Large intestine (tissue), 3 donors: ENCODE data around the gene TMEFF1. TPM values are rescaled to one million over a fixed set of nuclear protein-coding genes. Genes with fewer than 3 reads are reported as not detected.
"Not testable (repeated sequence)": the region's sequence is repeated elsewhere in the genome, so short reads cannot be mapped to it uniquely, and the experiment has no call there.

Source experiments
- DNase-seq, 2 donors: peaks; one replicate each; pipeline versions ENCODE4 v3.0.0 to v3.0.0-alpha.2; 2013
- H3K27ac ChIP-seq: one replicate; pipeline ENCODE4 v1.5.1; 2013; ENCODE audit warnings: low read length
- H3K27me3 ChIP-seq: 2 replicates; pipeline ENCODE4 v1.6.1; 2013; ENCODE audit warnings: low read length; ENCODE audit not compliant: control insufficient read depth, insufficient read depth
- H3K36me3 ChIP-seq: 2 replicates; pipeline ENCODE4 v1.6.1; 2013; ENCODE audit warnings: low read length; ENCODE audit not compliant: control insufficient read depth, insufficient read depth
- H3K4me1 ChIP-seq: one replicate; pipeline ENCODE4 v1.6.1; 2013; ENCODE audit warnings: low read length; ENCODE audit not compliant: control insufficient read depth, insufficient read depth
- H3K4me3 ChIP-seq: one replicate; pipeline ENCODE4 v1.5.1; 2013; ENCODE audit warnings: low read length
- H3K9me3 ChIP-seq: one replicate; pipeline ENCODE4 v1.6.1; 2013; ENCODE audit warnings: mild to moderate bottlenecking, low read depth, low read length, moderate library complexity; ENCODE audit not compliant: control insufficient read depth
- WGBS: methylation state at CpG from one replicate; pipeline ENCODE4 v1.1.5; 2013; ENCODE audit warnings: low lambda C conversion rate; ENCODE audit not compliant: insufficient coverage; 5-methylcytosine and 5-hydroxymethylcytosine counted together
- polyA plus RNA-seq: library from polyadenylated mRNA; unstranded; fragments of 120-200 nt; gene quantifications from one replicate; pipeline ENCODE4 v1.2.1, GENCODE V29; 2013

Gene TMEFF1
- polyA plus RNA-seq, 1 donor: 2.4 TPM

DNA sequence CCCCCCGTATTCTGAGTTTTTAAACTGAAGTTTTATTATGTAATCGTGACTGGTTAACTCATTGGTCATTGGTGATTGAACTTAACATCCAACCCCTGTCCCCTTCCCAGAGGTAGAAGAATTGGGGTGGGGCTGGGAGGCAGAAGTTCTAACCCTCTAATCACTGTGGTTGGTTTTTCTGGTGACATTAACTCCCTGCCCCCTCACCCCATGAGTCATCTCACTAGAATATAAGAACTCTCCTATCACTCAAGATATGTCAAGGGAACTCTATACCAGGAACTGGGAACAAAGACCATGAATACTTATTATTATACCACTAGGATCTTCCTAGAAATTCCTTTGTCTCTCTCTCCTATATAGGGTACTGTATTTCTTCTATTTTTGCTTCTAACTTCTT lies 52.6 kb downstream of the TMEFF1 start:
- Histone ChIP-seq H3K9me3 (no peaks in the 10 kb centered on the region), H3K27ac (no peak overlapping the region), H3K4me1 (no peaks in the 10 kb centered on the region), H3K36me3 (no peaks in the 10 kb centered on the region), H3K4me3 (no peak overlapping the region), H3K27me3 (no peaks in the 10 kb centered on the region)
- no CpG with 5 or more reads among the region's 2 CpGs for WGBS
- DNase-seq: no peak

DNA sequence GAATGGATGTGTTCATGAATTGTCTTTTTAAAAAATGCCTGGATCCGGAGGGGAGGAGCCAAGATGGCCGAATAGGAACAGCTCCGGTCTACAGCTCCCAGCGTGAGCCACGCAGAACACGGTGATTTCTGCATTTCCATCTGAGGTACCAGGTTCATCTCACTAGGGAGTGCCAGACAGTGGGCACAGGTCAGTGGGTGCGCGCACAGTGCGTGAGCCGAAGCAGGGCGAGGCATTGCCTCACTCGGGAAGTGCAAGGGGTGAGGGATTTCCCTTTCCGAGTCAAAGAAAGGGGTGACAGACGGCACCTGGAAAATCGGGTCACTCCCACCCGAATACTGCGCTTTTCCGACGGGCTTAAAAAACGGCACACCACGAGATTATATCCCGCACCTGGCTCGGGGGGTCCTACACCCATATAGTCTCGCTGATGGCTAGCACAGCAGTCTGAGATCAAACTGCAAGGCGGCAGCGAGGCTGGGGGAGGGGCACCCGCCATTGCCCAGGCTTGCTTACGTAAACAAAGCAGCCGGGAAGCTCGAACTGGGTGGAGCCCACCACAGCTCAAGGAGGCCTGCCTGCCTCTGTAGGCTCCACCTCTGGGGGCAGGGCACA lies 54.3 kb downstream of the TMEFF1 start:
- not testable (repeated sequence) for H3K4me1 ChIP-seq, H3K4me3 ChIP-seq, H3K36me3 ChIP-seq, H3K9me3 ChIP-seq, H3K27ac ChIP-seq, DNase-seq, H3K27me3 ChIP-seq
- 100% methylated on average over 1 of the region's 30 CpGs for WGBS

DNA sequence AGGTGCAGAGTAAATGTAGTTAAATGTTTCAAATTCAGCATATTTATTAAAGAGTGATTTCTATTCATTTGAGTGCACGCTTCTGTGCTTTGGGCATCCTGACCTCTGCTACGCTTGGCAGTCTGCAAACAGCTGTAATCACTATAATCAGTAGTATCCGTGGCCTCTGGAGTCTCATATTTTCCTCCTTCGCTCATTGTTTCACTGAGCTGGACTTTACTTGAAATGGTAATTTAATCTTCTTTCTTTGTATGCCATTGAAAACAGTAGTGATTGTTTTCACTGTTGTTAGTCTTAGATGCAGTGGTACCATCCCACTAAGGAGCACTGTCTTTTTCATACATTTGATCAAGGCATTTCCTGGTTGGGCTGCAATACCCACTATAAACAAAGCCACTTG lies 61.5 kb downstream of the TMEFF1 start:
- H3K4me1 ChIP-seq: no peaks in the 10 kb centered on the region
- H3K4me3 ChIP-seq: no peak overlapping the region
- WGBS: no CpG with 5 or more reads among the region's 4 CpGs

DNA sequence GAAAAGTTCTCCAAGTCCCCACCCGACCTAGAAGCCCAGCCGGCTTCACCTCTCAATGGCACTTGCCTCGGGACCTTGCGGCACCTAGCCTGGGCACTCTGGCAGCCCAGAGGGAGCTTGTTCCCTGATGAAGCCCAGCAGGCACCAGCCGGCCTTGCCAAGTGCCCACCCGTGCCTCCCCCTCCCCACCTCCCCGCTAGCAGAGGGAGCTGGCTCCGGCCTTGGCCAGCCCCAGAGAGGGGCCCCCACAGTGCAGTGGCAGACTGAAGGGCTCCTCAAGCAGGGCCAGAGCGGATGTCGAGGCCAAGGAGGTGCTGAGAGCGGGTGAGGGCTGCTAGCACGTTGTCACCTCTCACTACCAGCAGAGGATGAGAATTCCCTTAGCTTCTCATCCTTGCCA lies 67.4 kb downstream of the TMEFF1 start:
- no peaks in the 10 kb centered on the region for H3K36me3 ChIP-seq
- H3K27me3 ChIP-seq: no peaks in the 10 kb centered on the region
- no peaks in the 10 kb centered on the region for H3K9me3 ChIP-seq
- WGBS: no CpG with 5 or more reads among the region's 12 CpGs
- H3K4me3 ChIP-seq: no peak overlapping the region
- no peaks in the 10 kb centered on the region for H3K4me1 ChIP-seq
- H3K27ac ChIP-seq: no peak overlapping the region
- DNase-seq: no peak

More for the DNA sequence above, 61.5 kb downstream of the TMEFF1 start:
- Histone ChIP-seq H3K9me3 (no peaks in the 10 kb centered on the region), H3K27ac (no peak overlapping the region), H3K27me3 (no peaks in the 10 kb centered on the region), H3K36me3 (no peaks in the 10 kb centered on the region)
- DNase-seq: no peak

DNA sequence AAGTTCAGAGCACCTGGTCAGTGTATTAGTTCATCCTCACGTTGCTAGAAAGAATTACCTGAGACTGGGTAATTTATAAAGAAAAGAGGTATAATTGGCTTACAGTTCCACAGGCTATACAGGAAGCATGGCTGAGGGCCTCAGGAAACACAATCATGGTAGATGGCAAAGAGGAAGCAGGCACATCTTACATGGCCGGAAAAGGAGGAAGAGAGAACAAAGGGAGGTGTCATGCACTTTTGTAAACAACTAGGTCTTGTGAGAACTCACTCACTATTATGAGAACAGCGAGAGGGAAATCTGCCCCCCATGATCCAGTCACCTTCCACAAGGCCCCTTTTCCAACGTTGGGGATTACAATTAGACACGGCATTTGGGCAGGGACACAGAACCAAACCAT lies 76.1 kb downstream of the TMEFF1 start:
- WGBS: 100% methylated on average over 1 of the region's 5 CpGs
- DNase-seq: no peak
- no peaks in the 10 kb centered on the region for H3K27me3 ChIP-seq
- H3K9me3 ChIP-seq: no peaks in the 10 kb centered on the region
- H3K4me3 ChIP-seq: no peak overlapping the region
- no peaks in the 10 kb centered on the region for H3K36me3 ChIP-seq
- H3K4me1 ChIP-seq: no peaks in the 10 kb centered on the region
- no peak overlapping the region for H3K27ac ChIP-seq

DNA sequence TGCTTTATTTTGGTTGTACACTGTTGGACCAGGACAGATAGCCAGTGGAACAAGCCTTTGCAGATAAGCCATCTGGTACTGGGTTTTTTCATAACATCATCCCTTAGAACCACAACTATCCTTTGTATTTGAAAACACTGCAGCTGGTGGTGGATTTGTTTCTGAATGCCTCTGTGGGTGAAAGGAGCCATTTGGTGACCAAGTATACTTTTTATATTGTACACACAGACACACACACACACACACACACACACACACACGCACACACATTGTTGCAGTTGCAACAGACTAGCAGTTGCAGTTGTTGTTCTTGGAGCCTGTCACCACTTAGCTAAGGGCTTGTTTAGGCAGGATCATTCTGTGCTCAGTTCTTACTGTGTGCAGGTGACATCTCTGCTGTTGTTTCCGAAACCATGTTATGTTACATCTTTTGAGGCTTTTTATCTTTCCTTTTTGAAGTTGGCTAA lies 82.0 kb downstream of the TMEFF1 start:
- WGBS: no CpG with 5 or more reads among the region's 2 CpGs
- no peaks in the 10 kb centered on the region for H3K4me1 ChIP-seq
- DNase-seq: no peak

DNA sequence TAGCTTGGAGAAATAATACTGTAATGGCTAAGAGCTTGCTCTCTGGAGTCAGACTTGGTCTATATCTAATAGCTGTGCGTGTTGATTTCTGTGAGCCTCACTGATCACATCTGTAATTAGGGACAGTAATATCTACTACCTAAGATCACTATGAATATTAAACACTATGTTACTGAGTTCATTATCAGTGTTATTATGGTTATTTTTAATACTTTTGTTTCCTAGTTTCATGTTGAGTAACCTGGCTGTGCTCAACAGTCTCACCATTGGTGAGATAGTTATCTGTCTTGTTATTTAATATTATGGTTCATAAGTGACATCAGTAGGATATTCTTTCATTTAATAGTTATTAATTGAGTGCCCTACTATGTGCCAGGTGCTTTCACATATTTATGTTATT lies 82.5 kb downstream of the TMEFF1 start:
- Histone ChIP-seq H3K27ac (no peak overlapping the region), H3K9me3 (no peaks in the 10 kb centered on the region), H3K4me1 (no peaks in the 10 kb centered on the region), H3K27me3 (no peaks in the 10 kb centered on the region), H3K4me3 (no peak overlapping the region), H3K36me3 (no peaks in the 10 kb centered on the region)
- no CpG with 5 or more reads among the region's 1 CpG for WGBS
- DNase-seq: no peak

More for the DNA sequence above, 82.0 kb downstream of the TMEFF1 start:
- Histone ChIP-seq H3K36me3 (no peaks in the 10 kb centered on the region), H3K27me3 (no peaks in the 10 kb centered on the region), H3K27ac (no peak overlapping the region), H3K9me3 (no peaks in the 10 kb centered on the region), H3K4me3 (no peak overlapping the region)

DNA sequence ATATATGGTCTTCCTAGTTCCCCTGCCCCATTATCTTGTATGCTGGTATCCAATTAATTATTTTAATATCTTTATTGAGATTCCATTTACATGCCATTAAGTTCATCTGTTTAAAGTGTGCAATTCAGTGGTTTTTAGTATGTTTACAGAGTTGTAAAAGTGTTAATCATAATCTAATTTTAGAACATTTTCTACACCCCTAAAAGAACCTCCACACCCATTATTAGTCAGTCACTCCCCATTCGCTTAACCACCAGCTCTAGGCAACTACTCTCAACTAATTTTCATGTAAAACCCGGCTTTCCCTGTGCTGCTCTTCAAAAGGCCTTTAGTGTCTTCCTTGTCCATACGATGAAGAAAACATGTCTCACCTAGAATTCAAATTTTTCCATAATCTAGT lies 84.1 kb downstream of the TMEFF1 start:
- Histone ChIP-seq H3K4me3 (no peak overlapping the region), H3K36me3 (no peaks in the 10 kb centered on the region), H3K27ac (no peak overlapping the region), H3K27me3 (no peaks in the 10 kb centered on the region), H3K4me1 (no peaks in the 10 kb centered on the region), H3K9me3 (no peaks in the 10 kb centered on the region)
- 82% methylated on average over 3 of the region's 3 CpGs for WGBS
- no peak for DNase-seq

DNA sequence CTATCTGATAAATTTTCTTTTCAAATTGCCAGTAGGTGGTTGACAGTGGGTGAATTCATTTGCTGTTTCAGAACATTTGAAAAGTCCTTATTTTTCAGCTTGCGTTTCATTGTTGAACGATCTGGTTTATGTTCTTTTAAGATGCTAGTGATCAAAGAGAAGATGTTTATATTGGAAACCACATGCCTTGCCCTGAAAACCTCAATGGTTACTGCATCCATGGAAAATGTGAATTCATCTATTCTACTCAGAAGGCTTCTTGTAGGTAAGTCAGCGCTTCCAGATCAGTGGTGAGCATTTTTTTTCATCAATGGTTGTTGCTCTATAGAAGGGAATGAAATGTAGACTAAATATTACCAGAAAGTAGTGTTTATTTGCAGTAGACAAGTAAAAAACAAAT lies 88.3 kb downstream of the TMEFF1 start:
- Histone ChIP-seq H3K4me3 (no peak overlapping the region), H3K9me3 (no peaks in the 10 kb centered on the region), H3K36me3 (no peaks in the 10 kb centered on the region), H3K27ac (no peak overlapping the region), H3K4me1 (no peaks in the 10 kb centered on the region), H3K27me3 (no peaks in the 10 kb centered on the region)
- WGBS: no CpG with 5 or more reads among the region's 3 CpGs
- no peak for DNase-seq

DNA sequence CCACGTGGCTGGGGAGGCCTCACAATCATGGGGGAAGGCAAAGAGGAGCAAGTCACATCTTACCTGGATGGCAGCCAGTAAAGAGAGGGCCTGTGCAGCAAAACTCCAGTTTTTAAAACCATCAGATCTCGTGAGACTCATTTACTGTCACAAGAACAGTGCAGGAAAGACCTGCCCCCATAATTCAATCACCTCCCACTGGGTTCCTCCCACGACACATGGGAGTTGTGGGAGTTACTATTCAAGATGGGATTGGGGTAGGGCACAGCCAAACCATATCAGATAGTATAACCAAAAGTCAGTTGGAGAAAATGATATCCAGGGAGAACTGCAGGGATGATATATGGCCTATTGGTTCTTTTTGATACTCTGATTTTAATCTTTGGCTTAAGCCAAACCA lies 94.9 kb downstream of the TMEFF1 start:
- Histone ChIP-seq H3K4me1 (no peaks in the 10 kb centered on the region), H3K27me3 (no peaks in the 10 kb centered on the region), H3K4me3 (no peak overlapping the region), H3K36me3 (no peaks in the 10 kb centered on the region), H3K9me3 (no peaks in the 10 kb centered on the region), H3K27ac (no peak overlapping the region)
- no peak for DNase-seq
- WGBS: no CpG with 5 or more reads among the region's 3 CpGs

DNA sequence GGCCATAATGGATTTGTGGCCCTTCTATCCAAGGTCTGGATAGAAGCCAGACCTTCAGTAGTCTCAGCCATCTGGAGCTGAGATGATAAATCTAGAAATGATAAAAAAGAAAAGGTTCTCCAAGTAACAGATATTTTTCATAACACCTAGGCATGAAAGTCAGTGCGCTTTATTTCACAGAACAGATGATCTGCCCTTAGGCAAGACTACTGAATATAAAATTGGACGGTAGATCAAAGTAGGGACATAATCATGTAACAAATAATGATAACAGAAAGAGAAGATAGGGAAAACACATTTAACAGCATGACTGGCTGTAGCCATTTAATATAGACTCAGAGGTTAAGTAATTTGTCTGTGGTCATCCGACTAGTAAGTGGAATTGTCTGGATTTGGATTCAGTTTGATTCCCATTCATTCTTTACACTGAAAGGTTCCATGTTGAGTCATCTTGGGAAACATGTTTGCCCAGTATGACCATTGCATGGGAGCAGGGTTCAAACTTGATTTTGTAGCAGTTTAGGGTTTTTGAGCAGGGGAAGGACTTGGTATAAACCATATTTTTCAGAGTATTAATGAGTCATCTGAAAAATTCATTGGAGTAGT lies 100.8 kb downstream of the TMEFF1 start:
- Histone ChIP-seq H3K4me3 (no peak overlapping the region), H3K27me3 (no peaks in the 10 kb centered on the region), H3K9me3 (no peaks in the 10 kb centered on the region), H3K36me3 (no peaks in the 10 kb centered on the region), H3K27ac (no peak overlapping the region), H3K4me1 (no peaks in the 10 kb centered on the region)
- WGBS: 90% methylated on average over 2 of the region's 3 CpGs
- DNase-seq: no peak
